ENCODE measurements around the gene SLC2A9. TPM values are rescaled to one million over a fixed set of nuclear protein-coding genes. Genes with fewer than 3 reads are reported as not detected.

Gene SLC2A9
- total and polyA plus RNA-seq, 2 donors (not counting 3 experiments of a cell fraction or from before 2014, with no cell fraction given): 1.6 to 1.8 TPM

DNA sequence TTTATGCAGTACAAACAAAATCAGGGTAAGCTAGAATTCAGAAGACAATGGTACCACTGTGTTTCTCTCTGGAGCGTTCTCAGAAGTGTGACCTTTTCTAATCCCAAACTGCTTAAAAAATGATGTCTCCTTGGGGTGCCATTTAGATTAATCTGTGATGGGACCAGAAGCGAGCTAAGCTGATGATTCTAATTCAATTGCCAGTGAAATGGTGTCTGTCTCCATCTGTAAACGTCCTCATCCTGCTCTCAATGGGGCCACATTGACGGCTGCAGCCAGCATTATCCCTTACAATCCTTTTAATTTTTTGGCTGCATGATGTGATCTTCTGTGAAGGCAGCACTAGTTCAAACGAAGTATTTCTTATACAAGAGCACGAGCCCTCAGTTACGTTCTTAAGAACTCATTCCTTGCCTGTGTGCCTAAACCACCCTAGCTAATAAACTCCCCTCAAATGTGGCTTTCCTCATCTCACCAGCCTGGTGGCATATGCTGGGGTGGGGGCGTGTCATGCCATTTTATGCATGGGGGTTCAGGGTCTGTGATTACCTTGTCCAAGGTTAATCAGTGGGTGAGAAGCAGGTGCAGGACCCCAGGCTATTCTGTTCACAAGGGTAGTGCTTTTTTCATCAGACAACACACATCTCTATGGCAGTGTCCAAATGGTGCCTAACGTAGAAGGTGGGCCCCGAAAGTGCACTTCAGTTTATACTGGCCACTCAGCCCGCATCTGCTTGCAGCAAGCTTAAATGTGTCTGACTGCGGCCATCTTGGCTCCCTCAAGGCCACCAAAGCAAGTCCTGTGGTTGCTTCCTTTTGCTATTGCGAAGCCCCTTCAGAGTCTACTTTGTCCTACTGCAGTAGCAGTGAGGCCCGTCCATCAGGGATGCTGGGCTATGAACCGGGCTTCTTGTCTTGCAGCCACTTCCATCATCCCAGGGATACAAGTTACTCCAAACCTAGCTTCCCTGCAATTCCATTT lies 45.7 kb upstream of the SLC2A9 start:
- no peak overlapping the region for H2AFZ ChIP-seq (ENCODE audit: low read depth, low read length)
- intact Hi-C loops (cut with micrococcal nuclease): no loop called here
- H3K4me3 ChIP-seq (replicated peaks in 1 of 3; ENCODE audit: insufficient read depth in 1 of 3, low read depth in 1 of 3, low read length in 3 of 3): no peak overlapping the region
- H3K4me2 ChIP-seq (ENCODE audit: insufficient read depth, low read length): no peak overlapping the region
- TF ChIP-seq JUN (IDR thresholded peaks at IDR 0.05; ENCODE audit: borderline replicate concordance, insufficient read depth, insufficient read length, low read depth) (no peak), EZH2 (IDR thresholded peaks at IDR 0.05; ENCODE audit: borderline replicate concordance, low read depth, low read length, severe bottlenecking) (no peak), GATA2 (IDR thresholded peaks at IDR 0.05; ENCODE audit: insufficient read depth, insufficient read length, low read depth, low read length) (no peak)
- TF ChIP-seq, protein P1, sequence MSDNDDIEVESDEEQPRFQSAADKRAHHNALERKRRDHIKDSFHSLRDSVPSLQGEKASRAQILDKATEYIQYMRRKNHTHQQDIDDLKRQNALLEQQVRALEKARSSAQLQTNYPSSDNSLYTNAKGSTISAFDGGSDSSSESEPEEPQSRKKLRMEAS (IDR thresholded peaks at IDR 0.05; ENCODE audit: insufficient read depth, insufficient read length): no peak
- H3K4me1 ChIP-seq (ENCODE audit: control insufficient read depth, extremely low read depth, insufficient read depth, low read length): no peaks in the 10 kb centered on the region
- no peaks in the 10 kb centered on the region for H4K20me1 ChIP-seq (replicated peaks; ENCODE audit: control insufficient read depth, extremely low read depth, insufficient read depth, low read length)
- no peak overlapping the region for H3K9ac ChIP-seq (replicated peaks; ENCODE audit: extremely low read depth, insufficient read depth, low read length)
- CTCF ChIA-PET: interaction anchor here (0.9 to 3.0 kb wide), 2 partner anchors 52 to 186 kb away, joined by 3 to 15 read pairs; no protein-coding TSS in a partner anchor
- no peaks in the 10 kb centered on the region for H3K9me1 ChIP-seq (replicated peaks; ENCODE audit: control insufficient read depth, extremely low read depth, insufficient read depth, low read length)
- POLR2A ChIA-PET: no interaction called here
- FAIRE-seq (no peak), DNase-seq (ENCODE audit: low read depth, low spot score) (no peak)
- no TSS peak for BruUV-seq (replicated peaks)
- H3K36me3 ChIP-seq (ENCODE audit: control insufficient read depth in 2 of 2, extremely low read depth in 1 of 2, insufficient read depth in 2 of 2, low read length in 2 of 2): peaks cover 3 to 9% of the 10 kb centered on the region in 2 experiments
- H3K79me2 ChIP-seq (ENCODE audit: control insufficient read depth, insufficient read depth, low read length): no peaks in the 10 kb centered on the region
- no peaks in the 10 kb centered on the region for H3K27me3 ChIP-seq (ENCODE audit: control insufficient read depth in 2 of 2, insufficient read depth in 2 of 2, low read length in 2 of 2)
- no peaks in the 10 kb centered on the region for H3K9me3 ChIP-seq (replicated peaks; ENCODE audit: control insufficient read depth, insufficient read depth, low read length)
- no peak overlapping the region for H3K27ac ChIP-seq (ENCODE audit: insufficient read depth, low read depth, low read length)
- dilution Hi-C loops (cut with MboI; ENCODE audit: extremely low pct_ligation_motif_present, low sequenced_read_pairs): no loop called here

DNA sequence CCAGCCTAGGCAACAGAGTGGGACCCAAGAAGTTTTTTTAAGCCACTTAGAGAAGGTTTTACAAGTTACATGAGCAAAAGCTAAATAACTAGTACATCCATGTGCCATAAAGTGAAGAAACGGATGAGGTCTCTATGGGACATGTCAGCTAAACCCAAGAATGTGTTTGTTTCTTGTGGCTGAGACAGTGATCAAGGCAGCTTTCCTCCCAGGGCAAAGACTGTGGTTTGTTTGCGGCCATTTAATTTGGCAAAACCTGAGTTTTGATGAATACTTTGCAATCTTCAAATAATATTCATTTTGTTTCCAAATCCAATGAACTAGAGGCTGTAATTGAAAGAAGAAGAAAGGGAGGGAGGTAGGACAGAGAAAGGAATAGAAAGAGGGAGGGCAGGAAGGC lies 44.9 kb upstream of the SLC2A9 start:
- DNase-seq (ENCODE audit: low read depth, low spot score) (no peak), FAIRE-seq (no peak)
- Histone ChIP-seq H3K27me3 (ENCODE audit: control insufficient read depth in 2 of 2, insufficient read depth in 2 of 2, low read length in 2 of 2) (no peaks in the 10 kb centered on the region), H3K36me3 (ENCODE audit: control insufficient read depth in 2 of 2, extremely low read depth in 1 of 2, insufficient read depth in 2 of 2, low read length in 2 of 2) (peaks cover 3 to 9% of the 10 kb centered on the region in 2 experiments), H3K9me1 (replicated peaks; ENCODE audit: control insufficient read depth, extremely low read depth, insufficient read depth, low read length) (no peaks in the 10 kb centered on the region), H3K9ac (replicated peaks; ENCODE audit: extremely low read depth, insufficient read depth, low read length) (no peak overlapping the region), H3K9me3 (replicated peaks; ENCODE audit: control insufficient read depth, insufficient read depth, low read length) (no peaks in the 10 kb centered on the region), H2AFZ (ENCODE audit: low read depth, low read length) (no peak overlapping the region), H3K4me3 (replicated peaks in 1 of 3; ENCODE audit: insufficient read depth in 1 of 3, low read depth in 1 of 3, low read length in 3 of 3) (no peak overlapping the region), H4K20me1 (replicated peaks; ENCODE audit: control insufficient read depth, extremely low read depth, insufficient read depth, low read length) (no peaks in the 10 kb centered on the region), H3K27ac (ENCODE audit: insufficient read depth, low read depth, low read length) (no peak overlapping the region), H3K4me1 (ENCODE audit: control insufficient read depth, extremely low read depth, insufficient read depth, low read length) (no peaks in the 10 kb centered on the region), H3K4me2 (ENCODE audit: insufficient read depth, low read length) (no peak overlapping the region), H3K79me2 (ENCODE audit: control insufficient read depth, insufficient read depth, low read length) (no peaks in the 10 kb centered on the region)
- no TSS peak for BruUV-seq (replicated peaks)
- no peak for TF ChIP-seq FOS (IDR thresholded peaks at IDR 0.05; ENCODE audit: borderline replicate concordance, insufficient read depth, low read length)
- TF ChIP-seq GATA2 (IDR thresholded peaks at IDR 0.05; ENCODE audit: insufficient read depth, insufficient read length, low read depth, low read length): no peak
- no peak for TF ChIP-seq JUN (IDR thresholded peaks at IDR 0.05; ENCODE audit: borderline replicate concordance, insufficient read depth, insufficient read length, low read depth)
- TF ChIP-seq, protein P2, sequence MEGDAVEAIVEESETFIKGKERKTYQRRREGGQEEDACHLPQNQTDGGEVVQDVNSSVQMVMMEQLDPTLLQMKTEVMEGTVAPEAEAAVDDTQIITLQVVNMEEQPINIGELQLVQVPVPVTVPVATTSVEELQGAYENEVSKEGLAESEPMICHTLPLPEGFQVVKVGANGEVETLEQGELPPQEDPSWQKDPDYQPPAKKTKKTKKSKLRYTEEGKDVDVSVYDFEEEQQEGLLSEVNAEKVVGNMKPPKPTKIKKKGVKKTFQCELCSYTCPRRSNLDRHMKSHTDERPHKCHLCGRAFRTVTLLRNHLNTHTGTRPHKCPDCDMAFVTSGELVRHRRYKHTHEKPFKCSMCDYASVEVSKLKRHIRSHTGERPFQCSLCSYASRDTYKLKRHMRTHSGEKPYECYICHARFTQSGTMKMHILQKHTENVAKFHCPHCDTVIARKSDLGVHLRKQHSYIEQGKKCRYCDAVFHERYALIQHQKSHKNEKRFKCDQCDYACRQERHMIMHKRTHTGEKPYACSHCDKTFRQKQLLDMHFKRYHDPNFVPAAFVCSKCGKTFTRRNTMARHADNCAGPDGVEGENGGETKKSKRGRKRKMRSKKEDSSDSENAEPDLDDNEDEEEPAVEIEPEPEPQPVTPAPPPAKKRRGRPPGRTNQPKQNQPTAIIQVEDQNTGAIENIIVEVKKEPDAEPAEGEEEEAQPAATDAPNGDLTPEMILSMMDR (IDR thresholded peaks at IDR 0.05; ENCODE audit: extremely low read depth in 1 of 2, insufficient read depth in 1 of 2, low read depth in 1 of 2, low read length in 2 of 2): no peak
- no peak for TF ChIP-seq EZH2 (IDR thresholded peaks at IDR 0.05; ENCODE audit: borderline replicate concordance, low read depth, low read length, severe bottlenecking)
- no peak for TF ChIP-seq MYC (IDR thresholded peaks at IDR 0.05; ENCODE audit: low read depth, low read length)
- TF ChIP-seq POLR2A (IDR thresholded peaks at IDR 0.05; ENCODE audit: low read depth, low read length): no peak
- TF ChIP-seq, protein P1 (IDR thresholded peaks at IDR 0.05; ENCODE audit: insufficient read depth, insufficient read length): no peak
- dilution Hi-C loops (cut with MboI; ENCODE audit: extremely low pct_ligation_motif_present, low sequenced_read_pairs): no loop called here
- intact Hi-C loops (cut with micrococcal nuclease): no loop called here
- ChIA-PET CTCF (interaction anchor here (0.9 to 3.0 kb wide), 2 partner anchors 51 to 185 kb away, joined by 3 to 15 read pairs; no protein-coding TSS in a partner anchor), POLR2A (no interaction called here)
